Right lobe of liver (tissue), 6 donors: ENCODE measurements around the gene PVALEF. TPM values are rescaled to one million over a fixed set of nuclear protein-coding genes. Genes with fewer than 3 reads are reported as not detected.
A peak's percentile ranks its signal among the peaks of the same experiment; 100 is the strongest.

Source experiments
- ATAC-seq, 4 donors: fragments of 200-7000 bp; cut with Tn5 transposase; one replicate each; pipeline ENCODE4 v1.9.1; 2020; ENCODE audit warnings: mild to moderate bottlenecking in 4 of 4, moderate library complexity in 4 of 4
- DNase-seq, 3 donors: peaks; one replicate each; pipeline ENCODE4 v3.0.0-alpha.2; 2020
- H3K27ac ChIP-seq, 3 donors: fragments of 200-600 bp; one replicate each; pipeline ENCODE4 v1.8.0; 2022
- H3K27me3 ChIP-seq, 2 donors: fragments of 200-600 bp; one replicate each; pipeline ENCODE4 v1.8.0; 2022
- H3K36me3 ChIP-seq, 4 donors: fragments of 200-600 bp; sonication (generic) in 1 of 4; one replicate each; pipeline versions ENCODE4 v1.5.1 to v1.8.0; 2017 to 2022; ENCODE audit warnings: control low read depth in 1 of 4
- H3K4me1 ChIP-seq, 4 donors: fragments of 200-600 bp; sonication (generic) in 1 of 4; one replicate each; pipeline versions ENCODE4 v1.5.1 to v1.8.0; 2017 to 2022; ENCODE audit warnings: control low read depth in 1 of 4
- H3K4me3 ChIP-seq, 3 donors: fragments of 200-600 bp; one replicate each; pipeline ENCODE4 v1.8.0; 2022
- H3K9me3 ChIP-seq, 4 donors: fragments of 200-600 bp; sonication (generic) in 1 of 4; one replicate each; pipeline versions ENCODE4 v1.5.1 to v1.8.0; 2017 to 2022; ENCODE audit warnings: control low read depth in 1 of 4
- POLR2A ChIP-seq: fragments of 450-650 bp; IDR thresholded peaks from one replicate; pipeline ENCODE4 v1.6.1; 2017; ENCODE audit warnings: antibody characterized with exemption, mild to moderate bottlenecking
- WGBS: methylation state at CpG from one replicate; pipeline ENCODE4 v1.1.6; 2018; ENCODE audit warnings: low coverage, low lambda C conversion rate; ENCODE audit not compliant: insufficient coverage; ENCODE audit errors: missing lambda C conversion rate; 5-methylcytosine and 5-hydroxymethylcytosine counted together
- intact Hi-C, 2 donors: fragments of 100-400 bp; cut with DNase I; formaldehyde crosslinking; loops; one replicate each; pipeline versions ENCODE4 v1.11.2 to v1.14.1; 2022
- total RNA-seq, 6 experiments: library from RNA; depleted of rRNA in 2 of 6; stranded (reverse); fragments of >200 nt in 2 of 6; fragmentation: NEBNext Ultra II Directional in 3 of 6; extraction: Animal tissue kit (Norgen Biotek cat#: 25700) in 3 of 6; gene quantifications; one replicate each; pipeline versions ENCODE4 v1.1.0 to v1.2.4, GENCODE V29; 2016 to 2023
- TF ChIP-seq, protein P1 (sequence below), 4 donors: fragments of 200-600 bp in 3 of 4; fragments of 450-650 bp in 1 of 4; IDR thresholded peaks; one replicate each; pipeline versions ENCODE4 v1.5.1 to v1.8.0; 2016 to 2022; ENCODE audit warnings: antibody characterized with exemption in 4 of 4, mild to moderate bottlenecking in 2 of 4
- donor health status: DM: no; HTN: yes; CAD: no.
- donor health status: DM: no; HTN: no; CAD: no.
- donor health status: DM: no; HTN: no; CAD: no.
- donor health status: DM: no; HTN: yes; CAD: no.
- donor health status: DM: no; HTN: yes; CAD: no.

The PVALEF gene
- total RNA-seq, 6 experiments from 2014 or later, result not detected

DNA sequence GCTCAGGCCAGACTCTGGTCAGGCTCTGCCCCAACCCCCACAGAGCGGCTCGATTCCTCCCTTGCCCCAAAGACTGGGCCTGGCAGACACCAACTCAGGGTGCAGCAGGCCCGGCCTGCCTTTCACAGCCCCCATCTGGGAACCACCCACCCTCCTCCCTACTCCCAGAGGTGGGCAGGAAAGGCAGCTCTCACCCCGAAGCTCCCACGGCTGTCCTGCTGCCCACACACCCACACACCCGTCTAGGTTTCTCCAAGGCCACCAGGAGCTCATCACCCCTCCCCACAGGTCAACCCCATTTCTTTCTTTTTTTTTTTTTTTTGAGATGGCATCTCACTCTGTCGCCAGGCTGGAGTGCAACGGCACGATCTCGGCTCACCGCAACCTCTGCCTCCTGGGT is 53.7 kb downstream of the PVALEF start:
- H3K9me3 ChIP-seq, result no peaks in the 10 kb centered on the region
- no peak for TF ChIP-seq POLR2A
- TF ChIP-seq, protein P1, sequence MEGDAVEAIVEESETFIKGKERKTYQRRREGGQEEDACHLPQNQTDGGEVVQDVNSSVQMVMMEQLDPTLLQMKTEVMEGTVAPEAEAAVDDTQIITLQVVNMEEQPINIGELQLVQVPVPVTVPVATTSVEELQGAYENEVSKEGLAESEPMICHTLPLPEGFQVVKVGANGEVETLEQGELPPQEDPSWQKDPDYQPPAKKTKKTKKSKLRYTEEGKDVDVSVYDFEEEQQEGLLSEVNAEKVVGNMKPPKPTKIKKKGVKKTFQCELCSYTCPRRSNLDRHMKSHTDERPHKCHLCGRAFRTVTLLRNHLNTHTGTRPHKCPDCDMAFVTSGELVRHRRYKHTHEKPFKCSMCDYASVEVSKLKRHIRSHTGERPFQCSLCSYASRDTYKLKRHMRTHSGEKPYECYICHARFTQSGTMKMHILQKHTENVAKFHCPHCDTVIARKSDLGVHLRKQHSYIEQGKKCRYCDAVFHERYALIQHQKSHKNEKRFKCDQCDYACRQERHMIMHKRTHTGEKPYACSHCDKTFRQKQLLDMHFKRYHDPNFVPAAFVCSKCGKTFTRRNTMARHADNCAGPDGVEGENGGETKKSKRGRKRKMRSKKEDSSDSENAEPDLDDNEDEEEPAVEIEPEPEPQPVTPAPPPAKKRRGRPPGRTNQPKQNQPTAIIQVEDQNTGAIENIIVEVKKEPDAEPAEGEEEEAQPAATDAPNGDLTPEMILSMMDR (IDR thresholded peaks at IDR 0.05), result no peak
- H3K36me3 ChIP-seq, result no peaks in the 10 kb centered on the region
- intact Hi-C loops, result no loop called here
- DNase-seq (no peak), ATAC-seq (no peak)
- 86% methylated on average over 9 of the region's 11 CpGs for WGBS
- peaks cover 0 to 4% (median 0%) of the 10 kb centered on the region in 4 donors for H3K4me1 ChIP-seq
- H3K4me3 ChIP-seq, result no peak overlapping the region
- H3K27me3 ChIP-seq, result no peaks in the 10 kb centered on the region
- no peak overlapping the region for H3K27ac ChIP-seq

DNA sequence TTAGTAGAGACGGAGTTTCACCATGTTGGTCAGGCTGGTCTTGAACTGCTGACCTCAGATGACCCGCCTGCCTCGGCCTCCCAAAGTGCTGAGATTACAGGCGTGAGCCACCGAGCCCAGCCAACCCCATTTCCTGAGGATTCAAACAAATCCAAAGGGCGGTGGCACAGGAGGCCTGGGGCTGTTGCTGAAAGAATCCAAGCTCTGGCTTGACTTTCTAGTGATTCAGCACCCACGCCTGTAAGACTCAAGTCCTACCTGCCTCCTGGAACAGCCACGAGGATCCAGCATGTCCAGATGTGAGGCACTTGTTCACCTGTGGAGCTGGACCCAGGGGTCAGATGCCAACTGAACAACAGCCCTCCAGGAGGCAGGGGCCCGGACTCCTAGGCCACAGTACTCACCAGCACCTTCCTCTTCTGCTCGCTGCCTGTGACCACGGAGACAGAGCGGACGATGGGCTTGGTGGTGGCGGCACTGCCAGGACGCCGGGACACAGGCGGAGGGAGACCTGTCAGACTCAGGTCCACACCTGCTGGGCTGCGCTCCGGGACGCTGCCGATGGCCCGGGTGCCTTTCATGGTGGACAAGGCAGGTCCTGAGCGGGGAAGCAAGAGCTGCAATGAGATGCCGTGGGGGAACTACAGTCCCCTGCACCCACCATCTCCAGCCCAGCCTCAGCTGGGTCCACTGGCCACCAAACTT is 54.3 kb downstream of the PVALEF start:
- DNase-seq, result no peak

DNA sequence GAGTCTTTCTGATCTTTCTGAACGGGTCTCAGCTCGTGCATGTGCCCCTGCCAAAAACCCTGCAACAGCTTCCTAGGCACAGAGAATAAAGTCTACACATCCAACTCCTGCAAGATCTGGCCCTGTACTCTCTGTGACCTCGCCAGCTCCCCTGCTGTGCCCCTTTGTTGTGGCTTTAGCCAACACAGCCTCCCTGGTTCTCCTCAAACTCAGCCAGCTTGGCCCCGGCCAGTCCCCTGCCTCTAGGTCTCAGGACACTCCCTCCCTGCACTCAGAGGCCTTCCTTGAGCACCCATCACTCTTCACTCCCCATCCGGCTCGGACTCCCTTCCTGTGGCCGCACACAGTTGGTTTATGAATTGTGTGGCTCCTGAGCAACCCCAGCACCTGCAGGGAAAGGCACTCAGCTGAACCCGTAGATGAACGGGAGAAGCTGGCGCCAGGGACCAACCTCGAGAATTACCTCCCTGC is 56.1 kb downstream of the PVALEF start:
- intact Hi-C loops, result no loop called here
- Histone ChIP-seq H3K27ac (no peak overlapping the region), H3K4me3 (no peak overlapping the region), H3K9me3 (no peaks in the 10 kb centered on the region), H3K27me3 (no peaks in the 10 kb centered on the region), H3K4me1 (peaks cover 0 to 4% (median 0%) of the 10 kb centered on the region in 4 donors), H3K36me3 (no peaks in the 10 kb centered on the region)
- no peak for ATAC-seq
- 86% methylated on average over 8 of the region's 11 CpGs for WGBS
- no peak for TF ChIP-seq POLR2A
- TF ChIP-seq, protein P1 (IDR thresholded peaks at IDR 0.05), result no peak
- no peak for DNase-seq

More for the DNA sequence above, 54.3 kb downstream of the PVALEF start:
- Histone ChIP-seq H3K4me1 (peaks cover 0 to 4% (median 0%) of the 10 kb centered on the region in 4 donors), H3K27me3 (no peaks in the 10 kb centered on the region), H3K27ac (no peak overlapping the region), H3K36me3 (no peaks in the 10 kb centered on the region), H3K9me3 (no peaks in the 10 kb centered on the region), H3K4me3 (no peak overlapping the region)
- 96% methylated on average over 14 of the region's 24 CpGs for WGBS
- intact Hi-C loops, result no loop called here
- TF ChIP-seq, protein P1 (IDR thresholded peaks at IDR 0.05), result no peak
- no peak for ATAC-seq

DNA sequence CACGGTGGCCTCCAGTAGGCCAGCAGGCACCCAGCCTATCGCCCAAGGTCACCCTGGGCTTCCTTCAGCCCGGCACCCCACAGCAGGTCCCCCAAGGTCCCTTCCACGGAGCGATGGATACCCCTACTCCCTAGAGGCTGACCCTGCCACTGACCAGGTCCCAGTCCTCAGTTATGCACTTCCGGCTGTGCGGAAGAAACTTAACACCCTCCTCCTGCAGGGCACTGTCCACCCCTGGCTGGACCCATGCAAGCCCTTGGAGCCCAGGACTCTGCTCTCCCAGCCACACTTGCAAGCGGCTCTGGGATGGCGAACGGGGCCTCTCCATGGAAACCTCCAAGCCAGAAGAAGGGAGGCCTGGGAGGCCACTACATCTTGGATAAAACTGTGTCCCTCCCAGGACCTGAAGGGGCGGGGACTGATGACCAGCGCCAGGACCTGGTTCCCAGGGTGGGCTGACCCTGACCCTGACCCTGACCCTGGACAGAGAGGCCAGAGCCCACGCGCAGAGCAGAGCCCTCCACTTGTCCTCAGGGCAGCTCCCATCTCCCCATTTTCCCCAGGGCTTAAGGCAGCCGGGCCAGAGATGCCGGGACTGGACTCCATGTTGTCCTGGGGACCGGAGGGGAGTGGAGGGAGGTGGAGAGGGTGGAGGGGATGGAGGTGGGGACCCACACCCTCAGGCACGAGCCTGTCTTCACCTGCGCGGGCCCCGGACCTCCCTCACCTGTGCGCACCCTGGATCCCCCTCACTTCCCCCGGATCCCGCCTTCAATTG is 56.7 kb downstream of the PVALEF start:
- WGBS, result no CpG with 5 or more reads among the region's 24 CpGs
- H3K9me3 ChIP-seq, result no peaks in the 10 kb centered on the region
- peak overlapping the region; percentile 69 to 74 (median 69) for H3K4me3 ChIP-seq
- intact Hi-C loops, result no loop called here
- ATAC-seq (no peak), DNase-seq (peak in 1 of 3 donors; percentile 54)
- H3K27ac ChIP-seq, result no peak overlapping the region
- H3K4me1 ChIP-seq, result peaks cover 0 to 4% (median 0%) of the 10 kb centered on the region in 4 donors
- H3K36me3 ChIP-seq, result no peaks in the 10 kb centered on the region
- TF ChIP-seq, protein P1 (IDR thresholded peaks at IDR 0.05), result no peak
- no peaks in the 10 kb centered on the region for H3K27me3 ChIP-seq
